ENCODE data around the gene SASH1. TPM values are rescaled to one million over a fixed set of nuclear protein-coding genes. Genes with fewer than 3 reads are reported as not detected.

The SASH1 gene
- total RNA-seq, 4 donors from 2014 or later, result 142 to 214 (median 173) TPM

GRCh38 chr6:148303616-148304015 lies 39.0 kb upstream of the SASH1 start:
- DNase-seq (ENCODE audit: low spot score), result no peak
- TF ChIP-seq CTCF (IDR thresholded peaks at IDR 0.05), result no peak
- no peak for ATAC-seq (ENCODE audit: low FRiP score)

DNA sequence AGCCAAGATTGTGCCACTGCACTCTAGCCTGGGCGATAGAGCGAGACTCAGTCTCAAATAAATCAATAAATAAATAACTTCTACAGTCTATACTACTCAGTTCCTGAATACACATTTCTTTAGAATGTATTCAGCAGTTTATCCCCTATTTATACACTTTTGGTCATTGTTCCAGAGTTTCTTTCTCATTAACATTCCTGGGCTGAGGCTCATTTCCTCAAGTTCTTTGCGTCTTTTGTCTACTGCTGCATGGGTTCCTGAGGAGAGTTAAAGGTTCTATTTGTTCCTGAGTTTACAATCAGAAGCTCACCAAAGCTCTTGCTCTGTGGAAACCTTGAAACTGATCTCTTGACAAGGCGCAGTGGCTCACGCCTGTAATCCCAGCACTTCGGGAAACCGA lies 37.7 kb upstream of the SASH1 start:
- TF ChIP-seq CTCF (IDR thresholded peaks at IDR 0.05), result no peak
- no peak for DNase-seq (ENCODE audit: low spot score)
- ATAC-seq (ENCODE audit: low FRiP score), result no peak

DNA sequence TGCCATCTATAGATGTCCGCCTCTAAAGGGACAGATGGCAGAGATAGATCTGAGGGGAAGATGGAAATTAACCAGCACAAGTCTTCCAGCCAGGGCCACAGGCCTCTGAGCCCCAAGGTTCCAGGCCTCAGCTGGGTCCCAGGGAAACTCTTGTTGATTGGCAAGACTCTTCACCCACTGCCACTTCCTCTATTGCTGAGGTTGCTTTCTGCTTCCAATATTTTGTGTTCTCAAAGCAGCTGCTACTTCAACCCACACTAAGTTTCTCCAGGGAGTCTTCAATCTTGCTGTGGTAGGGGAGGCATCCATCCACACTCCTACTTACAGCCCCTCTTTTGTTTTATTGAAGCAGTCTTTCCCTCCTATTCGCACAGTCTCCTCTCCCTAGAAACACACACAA lies 36.4 kb upstream of the SASH1 start:
- ATAC-seq (ENCODE audit: low FRiP score), result no peak
- TF ChIP-seq CTCF (IDR thresholded peaks at IDR 0.05), result no peak

DNA sequence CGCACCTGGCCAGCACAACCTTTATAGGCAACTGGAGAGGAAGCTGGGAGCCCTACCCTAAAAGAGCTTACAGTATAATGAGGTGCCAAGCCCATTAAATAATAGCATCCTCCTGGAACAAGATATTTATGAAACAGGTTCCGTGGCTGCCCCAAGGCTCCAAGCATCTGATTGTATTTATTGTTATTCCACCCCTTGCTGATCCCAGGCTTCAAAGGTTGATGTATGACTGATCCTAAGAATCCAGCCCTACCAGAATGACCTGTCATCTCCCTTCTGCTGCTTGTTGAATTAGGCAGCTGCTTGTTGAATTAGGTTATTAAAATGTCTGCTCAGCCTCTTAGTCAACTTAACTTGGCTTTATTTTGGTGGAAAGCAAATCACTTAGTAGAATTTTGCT lies 35.2 kb upstream of the SASH1 start:
- ATAC-seq (ENCODE audit: low FRiP score) (no peak), DNase-seq (ENCODE audit: low spot score) (no peak)
- no peak for TF ChIP-seq CTCF (IDR thresholded peaks at IDR 0.05)

More for the DNA sequence above, 36.4 kb upstream of the SASH1 start:
- DNase-seq (ENCODE audit: low spot score), result no peak

GRCh38 chr6:148309301-148309700 lies 33.3 kb upstream of the SASH1 start:
- ATAC-seq (ENCODE audit: low FRiP score), result no peak
- no peak for DNase-seq (ENCODE audit: low spot score)
- no peak for TF ChIP-seq CTCF (IDR thresholded peaks at IDR 0.05)

DNA sequence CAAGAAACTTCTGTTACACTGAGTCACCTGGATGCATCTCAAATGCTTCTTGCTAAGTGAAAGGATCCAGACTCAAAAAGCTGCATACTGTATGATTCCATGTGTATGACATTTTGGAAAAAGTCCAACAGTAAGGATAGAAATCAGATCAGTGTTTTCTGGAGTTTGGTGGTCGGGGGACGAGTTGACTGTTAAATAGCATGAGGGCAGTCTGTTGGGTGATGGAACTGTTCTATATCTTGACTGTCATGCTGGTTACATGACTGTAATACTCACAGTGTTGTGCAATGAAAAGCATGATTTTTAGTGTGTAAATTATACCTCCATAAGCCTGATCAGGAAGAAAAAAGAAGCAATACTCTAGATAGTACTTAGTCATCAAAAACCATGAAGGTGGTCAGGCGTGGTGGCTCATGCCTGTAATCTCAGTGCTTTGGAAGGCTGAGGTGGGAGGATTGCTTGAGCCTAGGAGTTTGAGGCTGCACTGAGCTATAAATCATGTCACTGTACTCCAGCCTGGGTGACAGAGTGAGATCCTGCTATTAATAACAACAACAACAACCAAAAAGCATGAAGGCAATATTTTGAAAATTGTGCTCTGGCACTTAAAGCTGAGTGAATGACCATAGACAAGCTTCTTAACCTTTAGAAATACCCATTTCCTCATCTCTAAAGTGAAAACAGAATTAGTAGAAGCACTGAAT lies 30.5 kb upstream of the SASH1 start:
- TF ChIP-seq CTCF (IDR thresholded peaks at IDR 0.05), result no peak
- no peak for DNase-seq (ENCODE audit: low spot score)
- peak; percentile 82 for ATAC-seq (ENCODE audit: low FRiP score)

DNA sequence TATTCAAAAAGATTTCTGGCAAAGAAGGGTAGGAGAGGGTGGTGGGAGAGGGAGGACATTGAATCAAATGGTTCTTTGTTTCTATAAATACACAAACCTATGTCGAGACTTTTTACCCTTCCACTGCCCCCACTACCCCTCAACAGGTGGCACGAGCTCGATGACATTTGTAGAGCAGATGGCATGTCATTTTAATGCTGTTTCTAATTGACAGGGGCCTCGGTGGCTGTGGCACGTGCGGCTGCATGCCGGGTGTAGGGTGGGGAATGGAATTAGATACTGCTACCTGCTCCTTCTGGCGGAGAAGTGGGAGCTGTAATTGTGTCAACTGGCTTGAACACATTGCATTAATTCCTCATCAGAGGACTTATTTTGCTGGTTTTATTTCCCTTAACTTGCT lies 29.1 kb upstream of the SASH1 start:
- no peak for TF ChIP-seq CTCF (IDR thresholded peaks at IDR 0.05)
- no peak for DNase-seq (ENCODE audit: low spot score)
- no peak for ATAC-seq (ENCODE audit: low FRiP score)
